Endothelial cell of umbilical vein (primary cell): ENCODE results near the gene RAB11FIP3. TPM values are rescaled to one million over a fixed set of nuclear protein-coding genes. Genes with fewer than 3 reads are reported as not detected.
A peak's percentile ranks its signal among the peaks of the same experiment; 100 is the strongest.

Experiments used
- BruUV-seq: library from RNA; stranded (reverse); fragments of 400-500 nt; replicated peaks from 2 replicates; lab custom pipeline; 2021; lab: Mats Ljungman, UMichigan
- CTCF ChIA-PET: fragments of 300-600, 350-600 bp; sonication (Branson Sonifier 250); formaldehyde crosslinking; loops from one replicate; lab custom pipeline; 2021; ENCODE audit warnings: antibody characterized with exemption, inconsistent platforms; lab: Charles Lee
- POLR2A ChIA-PET: fragments of 300-600, 350-600 bp; sonication (Branson Sonifier 250); formaldehyde crosslinking; loops from one replicate; lab custom pipeline; 2021; ENCODE audit warnings: antibody characterized with exemption, inconsistent platforms; lab: Charles Lee
- DNase-seq: peaks from one replicate; pipeline ENCODE4 v3.0.0-alpha.2; 2011; ENCODE audit warnings: low read depth, low spot score
- FAIRE-seq: peaks from 2 replicates; lab custom pipeline; 2011; peaks lifted over from hg19 to GRCh38; lab: Jason Lieb, UNC
- H2AFZ ChIP-seq: 2 replicates; pipeline ENCODE4 v1.6.0; 2012; ENCODE audit warnings: low read depth, low read length, control low read depth, inconsistent platforms
- H3K27ac ChIP-seq: 2 replicates; pipeline ENCODE4 v1.5.1; 2011; ENCODE audit warnings: low read depth, mild to moderate bottlenecking, control low read depth, low read length, moderate library complexity; ENCODE audit not compliant: insufficient read depth
- H3K27me3 ChIP-seq, 2 experiments: 2 replicates each; pipeline versions ENCODE4 v1.6.0 to v1.6.1; 2011; ENCODE audit warnings: low read length in 2 of 2, mixed read lengths in 1 of 2; ENCODE audit not compliant: control insufficient read depth in 2 of 2, insufficient read depth in 2 of 2
- H3K36me3 ChIP-seq, 2 experiments: 2 replicates in 1 of 2; 3 replicates in 1 of 2; pipeline ENCODE4 v1.5.1; 2011; ENCODE audit warnings: low read length in 2 of 2, mild to moderate bottlenecking in 1 of 2, moderate library complexity in 1 of 2; ENCODE audit not compliant: control insufficient read depth in 2 of 2, insufficient read depth in 2 of 2; ENCODE audit errors: extremely low read depth in 1 of 2
- H3K4me1 ChIP-seq: 3 replicates; pipeline ENCODE4 v1.5.1; 2011; ENCODE audit warnings: mild to moderate bottlenecking, low read length; ENCODE audit not compliant: control insufficient read depth, insufficient read depth; ENCODE audit errors: extremely low read depth
- H3K4me2 ChIP-seq: 2 replicates; pipeline ENCODE4 v1.6.1; 2011; ENCODE audit warnings: low read length, control low read depth, mixed read lengths; ENCODE audit not compliant: insufficient read depth
- H3K4me3 ChIP-seq, 3 experiments: fragments of 200-600 bp in 1 of 3; sonication (generic), shearing (Covaris generic) in 1 of 3; replicated peaks in 1 of 3; 2 replicates each; pipeline ENCODE4 v1.5.1; 2011 to 2016; ENCODE audit warnings: control low read depth in 3 of 3, low read length in 3 of 3, mild to moderate bottlenecking in 2 of 3, inconsistent platforms in 1 of 3, low read depth in 1 of 3, moderate library complexity in 1 of 3; ENCODE audit not compliant: insufficient read depth in 1 of 3
- H3K79me2 ChIP-seq: 2 replicates; pipeline ENCODE4 v1.6.0; 2012; ENCODE audit warnings: low read length, inconsistent platforms; ENCODE audit not compliant: control insufficient read depth, insufficient read depth
- H3K9ac ChIP-seq: replicated peaks from 2 replicates; pipeline ENCODE3; 2011; ENCODE audit warnings: low read length, control low read depth; ENCODE audit not compliant: insufficient read depth; ENCODE audit errors: extremely low read depth
- H3K9me1 ChIP-seq: replicated peaks from 3 replicates; pipeline ENCODE4 v1.6.0; 2011; ENCODE audit warnings: mild to moderate bottlenecking, low read length; ENCODE audit not compliant: control insufficient read depth, insufficient read depth; ENCODE audit errors: extremely low read depth
- H3K9me3 ChIP-seq: replicated peaks from 2 replicates; pipeline ENCODE4 v1.5.1; 2012; ENCODE audit warnings: low read length, inconsistent platforms; ENCODE audit not compliant: control insufficient read depth, insufficient read depth
- H4K20me1 ChIP-seq: replicated peaks from 2 replicates; pipeline ENCODE3; 2011; ENCODE audit warnings: mild to moderate bottlenecking, low read length; ENCODE audit not compliant: control insufficient read depth, insufficient read depth; ENCODE audit errors: extremely low read depth
- CTCF ChIP-seq, 2 donors: IDR thresholded peaks; 1 replicate in 1 of 2; 2 replicates in 1 of 2; pipeline ENCODE4 v1.5.1; 2011; ENCODE audit warnings: low read length in 2 of 2, mild to moderate bottlenecking in 2 of 2, moderate library complexity in 2 of 2, control low read depth in 1 of 2, inconsistent platforms in 1 of 2, low read depth in 1 of 2; ENCODE audit not compliant: insufficient read depth in 1 of 2; ENCODE audit errors: extremely low read depth in 1 of 2
- EZH2 ChIP-seq: IDR thresholded peaks from 2 replicates; pipeline ENCODE4 v1.6.1; 2012; ENCODE audit warnings: borderline replicate concordance, low read depth, mild to moderate bottlenecking, moderate library complexity, low read length, inconsistent platforms; ENCODE audit not compliant: severe bottlenecking
- FOS ChIP-seq: IDR thresholded peaks from 2 replicates; pipeline ENCODE4 v1.6.1; 2011; ENCODE audit warnings: mild to moderate bottlenecking, low read length, moderate library complexity, borderline replicate concordance; ENCODE audit not compliant: insufficient read depth
- GATA2 ChIP-seq: IDR thresholded peaks from 2 replicates; pipeline ENCODE4 v1.7.0; 2011; ENCODE audit warnings: low read depth, mild to moderate bottlenecking, moderate library complexity, mixed read lengths, low read length; ENCODE audit not compliant: insufficient read length, insufficient read depth
- JUN ChIP-seq: IDR thresholded peaks from 2 replicates; pipeline ENCODE4 v1.6.1; 2011; ENCODE audit warnings: borderline replicate concordance, low read depth; ENCODE audit not compliant: insufficient read length, insufficient read depth
- MAX ChIP-seq: IDR thresholded peaks from 2 replicates; pipeline ENCODE4 v1.6.1; 2011; ENCODE audit not compliant: insufficient read depth, insufficient read length
- MYC ChIP-seq: IDR thresholded peaks from one replicate; pipeline ENCODE4 v1.6.1; 2011; ENCODE audit warnings: mild to moderate bottlenecking, low read depth, low read length
- POLR2A ChIP-seq: IDR thresholded peaks from 2 replicates; pipeline ENCODE4 v1.6.1; 2012; ENCODE audit warnings: low read depth, mild to moderate bottlenecking, control low read depth, low read length
- POLR2AphosphoS5 ChIP-seq: IDR thresholded peaks from 2 replicates; pipeline ENCODE4 v1.6.1; 2012; ENCODE audit warnings: low read depth, mild to moderate bottlenecking, control low read depth, low read length, moderate library complexity; ENCODE audit not compliant: insufficient read depth
- dilution Hi-C: fragments of 300-500 bp; cut with MboI; formaldehyde crosslinking; loops from one replicate; pipeline ENCODE4 v1.15.0; 2019; ENCODE audit warnings: low sequenced_read_pairs; ENCODE audit not compliant: extremely low pct_ligation_motif_present
- intact Hi-C: fragments of 100-400 bp; cut with micrococcal nuclease; formaldehyde crosslinking; loops from one replicate; pipeline ENCODE4 v1.10.0; 2022
- polyA plus RNA-seq, 4 experiments: library from polyadenylated mRNA; depleted of rRNA in 3 of 4; stranded (reverse) in 3 of 4; unstranded in 1 of 4; fragments of >200 nt; gene quantifications; 2 replicates each; pipeline versions ENCODE4 v1.2.1 to v1.2.3, GENCODE V29; 2011 to 2012; ENCODE audit warnings: missing spikeins in 1 of 4
- total RNA-seq: library from RNA; stranded (reverse); gene quantifications from 2 replicates; pipeline ENCODE4 v1.2.3, GENCODE V29; 2021

RAB11FIP3 gene
- total and polyA plus RNA-seq, 2 donors (not counting 3 experiments of a cell fraction or from before 2014, with no cell fraction given), result 20.5 to 75.9 TPM

GRCh38 chr16:455453-455852 lies 30.0 kb downstream of the RAB11FIP3 start:
- peaks cover 20% of the 10 kb centered on the region for H3K4me1 ChIP-seq
- no peak overlapping the region for H3K9ac ChIP-seq
- DNase-seq, result no peak
- FAIRE-seq, result no peak
- no peaks in the 10 kb centered on the region for H3K27me3 ChIP-seq
- dilution Hi-C loops, result no loop called here
- no peak overlapping the region for H3K4me3 ChIP-seq
- intact Hi-C loops, result no loop called here
- TF ChIP-seq EZH2 (no peak), POLR2A (no peak)
- BruUV-seq, result no TSS peak
- H3K79me2 ChIP-seq, result peaks cover 20% of the 10 kb centered on the region
- H2AFZ ChIP-seq, result no peak overlapping the region
- no peak overlapping the region for H3K4me2 ChIP-seq
- H3K9me3 ChIP-seq, result no peaks in the 10 kb centered on the region
- no peak overlapping the region for H3K27ac ChIP-seq
- POLR2A ChIA-PET, result no interaction called here
- CTCF ChIA-PET, result no interaction called here
- no peaks in the 10 kb centered on the region for H3K36me3 ChIP-seq
- H4K20me1 ChIP-seq, result no peaks in the 10 kb centered on the region
- H3K9me1 ChIP-seq, result no peaks in the 10 kb centered on the region

DNA sequence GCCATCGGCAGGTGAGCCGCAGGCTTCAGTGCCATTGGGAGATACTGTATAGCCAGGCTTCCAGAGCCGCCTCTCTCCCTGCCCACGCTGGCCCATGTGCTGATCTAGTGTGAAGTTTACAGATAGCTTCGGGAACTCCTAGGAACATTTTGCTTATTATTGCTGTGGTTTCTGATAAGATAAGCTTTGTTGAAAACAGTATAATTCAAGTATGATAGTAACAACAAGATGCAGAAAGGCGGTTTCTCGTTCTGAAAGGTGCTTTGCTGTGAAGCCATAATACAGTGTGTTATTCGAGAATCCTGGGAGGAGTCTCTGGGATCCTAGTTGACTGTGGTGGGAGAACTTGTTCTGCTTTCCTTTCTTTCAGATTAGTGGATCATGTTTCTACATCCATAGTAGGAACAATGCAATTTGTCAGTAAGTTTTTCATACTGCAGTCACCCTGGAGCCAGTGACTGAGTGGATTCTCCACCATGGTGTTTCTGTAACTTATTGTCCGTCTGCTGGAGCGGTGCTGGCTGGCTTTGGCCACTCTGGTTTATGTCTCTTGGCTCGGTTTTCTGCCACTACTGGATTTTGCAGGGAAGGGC lies 31.5 kb downstream of the RAB11FIP3 start:
- H2AFZ ChIP-seq, result no peak overlapping the region
- H3K79me2 ChIP-seq, result peaks cover 20% of the 10 kb centered on the region
- peak overlapping the region; percentile 83 for H3K9ac ChIP-seq
- peaks cover 20% of the 10 kb centered on the region for H3K4me1 ChIP-seq
- DNase-seq, result peak; percentile 56
- no peaks in the 10 kb centered on the region for H3K9me1 ChIP-seq
- no peak overlapping the region for H3K4me3 ChIP-seq
- POLR2A ChIA-PET, result no interaction called here
- intact Hi-C loops (no loop called here), dilution Hi-C loops (no loop called here)
- H3K9me3 ChIP-seq, result no peaks in the 10 kb centered on the region
- peak; percentile 74 for FAIRE-seq
- TF ChIP-seq GATA2 (no peak), EZH2 (no peak), POLR2AphosphoS5 (no peak), MAX (no peak), JUN (no peak), CTCF (IDR thresholded peaks at IDR 0.05; ENCODE audit: extremely low read depth in 1 of 2, insufficient read depth in 1 of 2, low read depth in 1 of 2, low read length in 2 of 2) (no peak), MYC (no peak), FOS (no peak), POLR2A (no peak)
- no peaks in the 10 kb centered on the region for H3K36me3 ChIP-seq
- H4K20me1 ChIP-seq, result no peaks in the 10 kb centered on the region
- H3K4me2 ChIP-seq, result peak overlapping the region; percentile 28
- H3K27me3 ChIP-seq, result no peaks in the 10 kb centered on the region
- CTCF ChIA-PET, result interaction anchor here (0.6 to 2.2 kb wide), 5 partner anchors 17 to 66 kb away, joined by 3 to 7 read pairs (median 3); partner anchors contain the start of gene RAB11FIP3
- H3K27ac ChIP-seq, result peak overlapping the region; percentile 97
- no TSS peak for BruUV-seq
